Smooth muscle cell (in vitro differentiated cells): Measurements from ENCODE around the gene APOA1. TPM values are rescaled to one million over a fixed set of nuclear protein-coding genes. Genes with fewer than 3 reads are reported as not detected.

Experiments used
- DNase-seq: peaks from one replicate; lab custom pipeline; 2025; ENCODE audit not compliant: unreplicated experiment; lab: John Stamatoyannopoulos, UW
- H2AFZ ChIP-seq: fragments of 200-600 bp; sonication (generic); 2 replicates; pipeline ENCODE4 v1.6.0; 2016; ENCODE audit warnings: antibody characterized with exemption, low read depth, mild to moderate bottlenecking
- H3F3A ChIP-seq: fragments of 200-600 bp; sonication (generic); 2 replicates; pipeline ENCODE4 v1.6.0; 2017; ENCODE audit warnings: antibody characterized with exemption, low read depth
- H3K27ac ChIP-seq: fragments of 200-600 bp; sonication (generic); 2 replicates; pipeline ENCODE4 v1.5.1; 2016; ENCODE audit warnings: low read depth, mild to moderate bottlenecking
- H3K27me3 ChIP-seq: fragments of 200-600 bp; sonication (generic); 2 replicates; pipeline ENCODE4 v1.6.1; 2016; ENCODE audit warnings: low read depth, mild to moderate bottlenecking
- H3K36me3 ChIP-seq: fragments of 200-600 bp; sonication (generic); 2 replicates; pipeline ENCODE4 v1.5.1; 2016; ENCODE audit warnings: low read depth
- H3K4me1 ChIP-seq: fragments of 200-600 bp; sonication (generic); 2 replicates; pipeline ENCODE4 v1.5.1; 2016; ENCODE audit warnings: low read depth
- H3K4me2 ChIP-seq: fragments of 200-600 bp; sonication (generic); 2 replicates; pipeline ENCODE4 v1.6.0; 2016; ENCODE audit warnings: mild to moderate bottlenecking
- H3K4me3 ChIP-seq: fragments of 200-600 bp; sonication (generic); 2 replicates; pipeline ENCODE4 v1.5.1; 2016; ENCODE audit warnings: mild to moderate bottlenecking
- H3K79me2 ChIP-seq: fragments of 200-600 bp; sonication (generic); 2 replicates; pipeline ENCODE4 v1.6.0; 2016; ENCODE audit warnings: low read depth, mild to moderate bottlenecking
- H3K9ac ChIP-seq: fragments of 200-600 bp; sonication (generic); 2 replicates; pipeline ENCODE4 v1.6.0; 2016; ENCODE audit warnings: low read depth
- H3K9me3 ChIP-seq: fragments of 200-600 bp; sonication (generic); replicated peaks from 2 replicates; pipeline ENCODE4 v1.5.1; 2016; ENCODE audit warnings: low read depth
- H4K20me1 ChIP-seq: fragments of 200-600 bp; sonication (generic); 2 replicates; pipeline ENCODE4 v1.6.0; 2016; ENCODE audit warnings: low read depth
- CTCF ChIP-seq: fragments of 200-600 bp; sonication (generic); IDR thresholded peaks from 2 replicates; pipeline ENCODE4 v1.5.1; 2017; ENCODE audit warnings: borderline replicate concordance, mild to moderate bottlenecking, antibody characterized with exemption; ENCODE audit not compliant: insufficient read depth, poor library complexity, severe bottlenecking
- WGBS: methylation state at CpG from one replicate; pipeline ENCODE4 v1.1.7; 2016; ENCODE audit warnings: low lambda C conversion rate; 5-methylcytosine and 5-hydroxymethylcytosine counted together
- polyA plus RNA-seq: library from polyadenylated mRNA; unstranded; fragments of >200 nt; fragmentation: Nextera tagmentation; extraction: Ambion mirVana; gene quantifications from 2 replicates; pipeline ENCODE4 v1.2.1, GENCODE V29; 2016
- total RNA-seq: library from RNA; depleted of rRNA; stranded (reverse); fragments of >200 nt; gene quantifications from 2 replicates; pipeline ENCODE4 v1.2.3, GENCODE V29; 2014

APOA1 gene
- total and polyA plus RNA-seq, 2 experiments from 2014 or later = 2.5 to 3.2 TPM

- no peak overlapping the region for H3K27ac ChIP-seq
- no peak overlapping the region for H3K9ac ChIP-seq
- no peaks in the 10 kb centered on the region for H3F3A ChIP-seq
Measured at GRCh38 chr11:116786326-116786725, 51.1 kb downstream of the APOA1 start.

More at GRCh38 chr11:116786326-116786725, 51.1 kb downstream of the APOA1 start:
- Histone ChIP-seq H3K36me3 (peaks cover 8% of the 10 kb centered on the region), H4K20me1 (no peaks in the 10 kb centered on the region), H3K27me3 (no peaks in the 10 kb centered on the region), H3K79me2 (peaks cover 13% of the 10 kb centered on the region), H3K4me2 (no peak overlapping the region), H3K4me3 (no peak overlapping the region), H3K4me1 (peaks cover 12% of the 10 kb centered on the region), H3K9me3 (no peaks in the 10 kb centered on the region), H2AFZ (no peak overlapping the region)
- TF ChIP-seq CTCF = no peak
- no peak for DNase-seq
- 93% methylated on average over 2 of the region's 2 CpGs for WGBS

Other genes with a start within 250 kb of the APOA1 start
- gene BUD13, start 64.6 kb downstream of the APOA1 start, total RNA-seq = 13.4 and 13.8 TPM in 2 replicates
- gene BUD13, start 64.6 kb downstream of the APOA1 start, polyA plus RNA-seq = 10.9 and 15.7 TPM in 2 replicates
- gene ZPR1, start 49.6 kb downstream of the APOA1 start, total RNA-seq = 26.2 and 34.8 TPM in 2 replicates
- gene ZPR1, start 49.6 kb downstream of the APOA1 start, polyA plus RNA-seq = 34.2 and 48.5 TPM in 2 replicates
- gene APOA5, start 45.7 kb downstream of the APOA1 start, total RNA-seq = not detected in 2 replicates
- gene APOA5, start 45.7 kb downstream of the APOA1 start, polyA plus RNA-seq = not detected in 2 replicates
- not detected in 2 replicates for gene APOA4, start 14.3 kb downstream of the APOA1 start, total RNA-seq
- gene APOA4, start 14.3 kb downstream of the APOA1 start, polyA plus RNA-seq = 0.14 and 0.15 TPM in 2 replicates
- gene APOC3, start 7.7 kb downstream of the APOA1 start, total RNA-seq = not detected in 2 replicates
- gene APOC3, start 7.7 kb downstream of the APOA1 start, polyA plus RNA-seq = 0.54 and 1.1 TPM in 2 replicates